WERI-Rb-1 (cell line): ENCODE results near the gene TSACC.

Source experiments
- DNase-seq: peaks from one replicate; pipeline ENCODE4 v3.0.0-alpha.2; 2020
- H3K27ac ChIP-seq: fragments of 250-450 bp; sonication (Bioruptor Pico); 2 replicates; pipeline ENCODE4 v1.5.1; 2020; ENCODE audit warnings: mild to moderate bottlenecking, moderate library complexity
- H3K27me3 ChIP-seq: fragments of 250-450 bp; sonication (Bioruptor Pico); 2 replicates; pipeline ENCODE4 v1.5.1; 2021; ENCODE audit warnings: mild to moderate bottlenecking, low read depth, moderate library complexity; ENCODE audit not compliant: insufficient read depth, severe bottlenecking
- H3K36me3 ChIP-seq: fragments of 250-450 bp; sonication (Bioruptor Pico); 2 replicates; pipeline ENCODE4 v1.5.1; 2020; ENCODE audit warnings: mild to moderate bottlenecking, moderate library complexity
- H3K4me3 ChIP-seq: 2 replicates; pipeline ENCODE4 v1.5.1; 2011; ENCODE audit warnings: low read depth, mild to moderate bottlenecking, control low read depth, low read length
- H3K9me3 ChIP-seq: fragments of 250-450 bp; sonication (Bioruptor Pico); 2 replicates; pipeline ENCODE4 v1.5.1; 2021; ENCODE audit warnings: mild to moderate bottlenecking, moderate library complexity; ENCODE audit not compliant: severe bottlenecking
- TF ChIP-seq, protein P1 (sequence below): IDR thresholded peaks from 2 replicates; pipeline ENCODE4 v1.5.1; 2011; ENCODE audit warnings: low read depth, mild to moderate bottlenecking, control low read depth, inconsistent platforms, low read length

TSACC gene

GRCh38 chr1:156338180-156338976 is at the start of gene TSACC, which contains the start of gene CCT3:
TSACC (plus strand) TSS chr1:156338526; CDS start chr1:156339758, 1,232 bp downstream.
CCT3 (minus strand) TSS chr1:156338292; CDS start chr1:156338184, 108 bp downstream.
- Histone ChIP-seq H3K27me3 (no peaks in the 10 kb centered on the region), H3K9me3 (no peaks in the 10 kb centered on the region), H3K4me3 (peak within 1 kb of the TSS; percentile 84), H3K36me3 (peaks cover 37% of the 10 kb centered on the region), H3K27ac (peak within 1 kb of the TSS; percentile 86)
- TF ChIP-seq, protein P1, sequence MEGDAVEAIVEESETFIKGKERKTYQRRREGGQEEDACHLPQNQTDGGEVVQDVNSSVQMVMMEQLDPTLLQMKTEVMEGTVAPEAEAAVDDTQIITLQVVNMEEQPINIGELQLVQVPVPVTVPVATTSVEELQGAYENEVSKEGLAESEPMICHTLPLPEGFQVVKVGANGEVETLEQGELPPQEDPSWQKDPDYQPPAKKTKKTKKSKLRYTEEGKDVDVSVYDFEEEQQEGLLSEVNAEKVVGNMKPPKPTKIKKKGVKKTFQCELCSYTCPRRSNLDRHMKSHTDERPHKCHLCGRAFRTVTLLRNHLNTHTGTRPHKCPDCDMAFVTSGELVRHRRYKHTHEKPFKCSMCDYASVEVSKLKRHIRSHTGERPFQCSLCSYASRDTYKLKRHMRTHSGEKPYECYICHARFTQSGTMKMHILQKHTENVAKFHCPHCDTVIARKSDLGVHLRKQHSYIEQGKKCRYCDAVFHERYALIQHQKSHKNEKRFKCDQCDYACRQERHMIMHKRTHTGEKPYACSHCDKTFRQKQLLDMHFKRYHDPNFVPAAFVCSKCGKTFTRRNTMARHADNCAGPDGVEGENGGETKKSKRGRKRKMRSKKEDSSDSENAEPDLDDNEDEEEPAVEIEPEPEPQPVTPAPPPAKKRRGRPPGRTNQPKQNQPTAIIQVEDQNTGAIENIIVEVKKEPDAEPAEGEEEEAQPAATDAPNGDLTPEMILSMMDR = no peak
- DNase-seq = peak; percentile 100

DNA sequence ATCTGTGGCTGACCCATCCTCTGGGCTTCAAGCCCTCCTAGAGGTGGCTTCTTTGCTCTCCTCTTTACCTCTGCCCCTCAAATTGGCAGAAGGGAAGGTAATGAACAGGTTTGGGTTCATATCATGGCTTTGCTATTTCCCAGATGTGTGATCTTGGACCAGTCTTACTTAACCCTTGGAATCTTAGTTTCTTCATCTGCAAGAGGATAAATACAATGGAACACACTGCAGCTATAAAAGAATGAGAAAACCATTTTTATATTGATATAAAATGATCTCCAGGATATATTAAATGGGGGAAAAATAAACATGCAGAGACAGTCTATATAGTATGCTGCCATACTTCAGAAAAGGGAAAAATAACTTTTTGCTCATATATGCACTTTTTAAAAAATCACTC is 48.5 kb upstream of the TSACC start:
- Histone ChIP-seq H3K4me3 (no peak overlapping the region), H3K27ac (no peak overlapping the region), H3K27me3 (no peaks in the 10 kb centered on the region), H3K9me3 (no peaks in the 10 kb centered on the region), H3K36me3 (peaks cover 27% of the 10 kb centered on the region)
- TF ChIP-seq, protein P1 = no peak
- no peak for DNase-seq

DNA sequence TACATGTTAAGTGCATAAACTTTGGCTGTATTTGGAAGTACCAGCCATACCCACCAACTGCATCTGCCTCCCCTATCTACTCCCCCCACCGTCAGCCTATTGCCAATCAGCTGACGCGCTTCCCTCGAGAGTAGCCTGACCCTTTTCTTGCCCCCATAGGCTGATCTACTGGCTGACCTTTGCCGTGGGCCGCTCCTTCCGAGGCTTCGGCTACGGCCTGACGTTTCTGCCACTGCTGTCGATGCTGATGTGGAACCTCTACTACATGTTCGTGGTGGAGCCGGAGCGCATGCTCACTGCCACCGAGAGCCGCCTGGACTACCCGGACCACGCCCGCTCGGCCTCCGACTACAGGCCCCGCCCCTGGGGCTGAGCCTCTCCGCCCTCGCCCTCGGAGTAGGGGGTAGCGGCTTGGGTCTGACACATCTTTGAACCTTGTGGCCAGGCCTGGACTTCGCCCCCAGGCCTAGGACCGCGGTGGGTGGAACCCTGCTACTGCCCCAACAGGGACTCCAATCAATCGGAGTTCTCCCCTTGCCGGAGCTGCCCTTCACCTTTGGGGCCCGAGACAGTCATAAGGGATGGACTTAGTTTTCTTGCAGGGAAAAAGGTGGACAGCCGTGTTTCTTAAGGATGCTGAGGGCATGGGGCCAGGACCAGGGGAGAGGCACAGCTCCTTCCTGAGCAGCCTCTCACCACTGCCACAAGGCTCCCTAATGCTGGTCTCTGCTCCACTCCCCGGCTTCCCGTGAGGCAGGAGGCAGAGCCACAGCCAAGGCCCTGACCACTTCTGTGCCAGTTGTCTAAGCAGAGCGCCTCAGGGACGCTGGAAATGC is 46.9 kb upstream of the TSACC start:
- H3K27me3 ChIP-seq = no peaks in the 10 kb centered on the region
- peak overlapping the region; percentile 22; the same call in 1 of the 2 replicates for H3K27ac ChIP-seq
- peaks cover 27% of the 10 kb centered on the region for H3K36me3 ChIP-seq
- DNase-seq = peak; percentile 92
- H3K9me3 ChIP-seq = no peaks in the 10 kb centered on the region
- TF ChIP-seq, protein P1 = no peak
- peak overlapping the region; percentile 45 for H3K4me3 ChIP-seq

GRCh38 chr1:156293098-156293434 is 45.3 kb upstream of the TSACC start:
- no peak overlapping the region for H3K4me3 ChIP-seq
- no peak overlapping the region for H3K27ac ChIP-seq
- H3K9me3 ChIP-seq = no peaks in the 10 kb centered on the region
- H3K27me3 ChIP-seq = no peaks in the 10 kb centered on the region
- TF ChIP-seq, protein P1 = no peak
- H3K36me3 ChIP-seq = peaks cover 25% of the 10 kb centered on the region
- no peak for DNase-seq

DNA sequence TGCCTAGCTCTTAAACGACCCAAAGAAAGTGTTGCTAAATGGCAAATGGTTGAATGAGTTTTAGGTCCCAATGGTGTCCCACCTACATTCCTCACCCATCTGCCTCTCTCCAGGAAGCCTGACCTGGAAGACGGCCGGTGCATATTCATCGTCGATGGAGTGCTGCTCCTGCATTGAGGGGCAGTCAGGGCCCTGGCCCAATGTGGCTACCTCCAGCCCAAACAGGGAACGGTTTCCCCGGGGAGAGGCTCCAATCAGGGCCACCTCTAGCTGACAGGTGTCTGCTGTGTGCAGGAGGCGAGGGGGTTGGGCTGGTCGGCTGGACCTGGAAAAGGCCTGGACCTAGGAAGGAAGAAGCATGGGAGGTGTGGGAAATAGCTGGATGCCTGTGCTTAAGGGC is 44.4 kb upstream of the TSACC start:
- TF ChIP-seq, protein P1 = no peak
- Histone ChIP-seq H3K36me3 (peaks cover 24% of the 10 kb centered on the region), H3K4me3 (no peak overlapping the region), H3K9me3 (no peaks in the 10 kb centered on the region), H3K27ac (no peak overlapping the region), H3K27me3 (no peaks in the 10 kb centered on the region)
- DNase-seq = no peak
